HTERT RPE-1 (cell line): ENCODE results near the gene MS4A7.
"Not testable (repeated sequence)": the region's sequence is repeated elsewhere in the genome, so short reads cannot be mapped to it uniquely, and the experiment has no call there.

Experiments
- in situ Hi-C: fragments of 300-500 bp; cut with MboI; formaldehyde crosslinking; loops from 4 replicates; pipeline ENCODE4 v1.14.3; 2020; ENCODE audit warnings: low sequenced_read_pairs

Gene MS4A7, protein sequence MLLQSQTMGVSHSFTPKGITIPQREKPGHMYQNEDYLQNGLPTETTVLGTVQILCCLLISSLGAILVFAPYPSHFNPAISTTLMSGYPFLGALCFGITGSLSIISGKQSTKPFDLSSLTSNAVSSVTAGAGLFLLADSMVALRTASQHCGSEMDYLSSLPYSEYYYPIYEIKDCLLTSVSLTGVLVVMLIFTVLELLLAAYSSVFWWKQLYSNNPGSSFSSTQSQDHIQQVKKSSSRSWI

DNA sequence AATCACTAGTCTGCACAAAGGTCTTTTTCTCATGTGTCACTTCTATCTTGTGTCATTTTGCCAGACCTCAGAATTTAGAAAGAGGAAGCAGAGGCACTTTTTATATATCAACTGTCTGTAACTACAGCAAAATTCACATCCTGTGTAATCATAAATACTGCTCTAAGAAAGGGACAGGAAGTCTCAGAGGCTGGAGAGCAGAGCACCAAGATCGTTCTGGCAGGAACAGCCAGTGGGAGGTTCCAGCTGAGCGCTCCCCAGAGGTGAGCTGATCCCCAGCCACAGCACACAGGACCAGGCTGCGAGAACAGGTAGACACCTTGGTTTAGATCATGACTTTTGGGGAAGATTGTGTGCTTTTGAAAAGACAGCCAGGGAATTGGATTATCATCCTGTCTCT, at the start of gene MS4A7:
Gene MS4A7, plus strand, starts transcription at position 179 of the 400 bp plus-strand sequence. CDS start 4,610 bp downstream, outside the sequence.
- in situ Hi-C loops = no loop called here

DNA sequence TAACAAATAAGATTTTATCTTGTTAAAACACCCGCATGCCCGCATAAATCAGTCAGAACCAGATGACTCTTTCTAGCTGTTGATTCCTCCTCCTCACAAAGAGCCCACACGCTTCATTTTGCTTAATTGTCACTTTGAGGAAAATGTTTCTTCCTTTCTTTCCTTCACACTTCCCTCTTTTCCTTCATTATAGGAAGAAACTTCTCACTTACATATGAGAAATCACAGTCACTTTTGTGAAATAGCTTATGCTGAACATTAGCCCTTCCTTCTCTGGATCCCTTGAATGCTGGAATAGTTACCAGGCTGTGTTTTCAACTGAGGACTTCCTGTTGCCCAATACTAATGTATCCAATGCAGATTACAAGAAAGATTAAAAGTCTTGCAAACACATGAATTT, 45.5 kb upstream of the MS4A7 start:
- in situ Hi-C loops = no loop called here

DNA sequence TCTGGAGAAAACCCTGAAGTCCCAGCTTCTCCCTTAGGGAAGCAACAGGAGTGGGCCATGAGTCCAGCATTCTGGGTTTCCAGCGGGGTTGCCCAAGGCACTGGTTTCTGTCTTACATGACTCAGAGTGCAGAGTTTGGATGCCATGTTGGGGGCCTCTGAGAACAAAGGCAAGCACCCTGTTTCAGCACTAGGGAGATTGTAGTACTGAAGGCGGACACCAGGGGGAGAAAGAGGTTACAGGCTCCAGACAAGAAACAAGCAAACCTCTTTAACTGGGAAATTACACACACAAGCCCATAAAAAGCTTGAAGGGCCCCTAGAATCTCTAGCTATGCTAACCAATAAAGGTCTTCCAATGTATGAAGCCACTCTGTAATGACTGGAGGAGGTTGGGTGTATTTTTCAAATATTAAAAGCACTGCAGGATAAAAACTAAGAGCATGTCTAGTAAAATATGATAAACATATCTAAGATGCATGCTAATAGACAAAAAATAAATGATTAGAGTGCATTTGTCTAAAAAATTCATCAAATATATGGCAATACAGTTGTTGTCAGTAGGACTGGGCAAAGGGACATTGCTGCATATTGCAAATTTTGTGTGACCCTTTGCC, 44.2 kb upstream of the MS4A7 start:
- in situ Hi-C loops = no loop called here

DNA sequence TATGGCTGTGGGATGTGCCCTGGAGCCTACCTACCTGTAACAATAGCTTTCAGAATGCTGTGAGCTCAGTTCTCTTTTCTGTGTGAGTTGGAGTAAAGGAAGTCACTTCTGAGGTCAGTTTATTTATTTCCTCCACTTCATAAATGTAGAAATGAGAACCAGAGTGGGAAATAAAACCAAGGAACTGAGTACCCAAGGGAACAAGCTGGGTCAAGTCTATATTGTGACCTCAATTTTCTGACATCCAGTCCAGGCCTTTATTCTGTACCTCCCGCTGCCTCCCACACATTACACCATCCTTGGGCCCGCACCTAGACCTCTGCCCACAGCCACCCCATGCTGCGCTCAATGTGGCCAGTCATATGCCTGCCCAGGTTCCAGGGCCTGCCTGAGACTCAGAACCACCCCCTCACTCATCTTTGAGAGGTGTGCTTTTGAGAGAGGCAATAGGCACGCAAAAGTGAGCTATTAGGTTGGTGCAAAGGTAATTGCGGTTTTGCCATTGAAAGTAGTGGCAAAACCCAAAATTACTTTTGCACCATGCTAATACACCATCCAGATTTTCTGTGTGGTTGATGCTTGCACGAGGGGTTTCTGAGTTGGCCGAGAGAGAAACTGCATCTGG, 41.5 kb upstream of the MS4A7 start:
- in situ Hi-C loops = no loop called here

DNA sequence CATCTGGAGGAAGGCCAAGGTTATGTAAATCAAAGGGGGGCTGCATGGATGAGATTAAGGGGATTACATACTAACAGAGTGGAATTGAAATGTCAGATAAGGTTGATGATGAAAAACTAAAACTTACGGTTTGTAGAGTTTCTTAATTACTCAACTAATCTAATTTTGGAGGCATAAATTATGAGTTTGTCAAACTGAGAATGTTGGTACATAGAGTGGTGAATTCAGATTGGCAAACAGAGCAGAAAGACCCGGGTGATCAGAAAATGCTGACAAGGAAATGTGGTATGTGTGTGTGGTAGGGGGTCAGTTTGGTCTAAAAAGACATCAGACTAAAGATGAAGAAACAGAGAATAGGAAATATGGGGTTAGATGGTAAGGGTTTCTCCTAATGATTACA, 40.3 kb upstream of the MS4A7 start:
- in situ Hi-C loops = no loop called here

DNA sequence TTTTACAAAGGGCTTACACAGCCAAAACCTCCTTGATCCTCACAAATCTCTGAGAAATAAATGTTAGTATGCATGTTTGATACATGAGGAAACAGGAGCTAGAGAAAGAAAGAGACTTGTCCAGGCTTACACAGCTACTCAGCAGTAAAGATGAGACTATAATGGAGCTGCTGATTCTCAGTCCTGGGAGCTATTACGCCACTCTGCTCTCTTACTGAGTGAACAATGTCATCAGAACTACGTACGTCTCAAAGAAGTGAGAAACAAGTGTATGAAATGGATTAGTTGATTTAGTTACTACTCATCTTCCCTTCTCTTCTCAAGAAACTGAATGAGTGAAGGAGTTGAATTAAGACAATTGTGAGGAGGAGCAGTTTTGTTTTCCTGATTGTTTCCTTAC, 39.0 kb upstream of the MS4A7 start:
- in situ Hi-C loops = no loop called here

DNA sequence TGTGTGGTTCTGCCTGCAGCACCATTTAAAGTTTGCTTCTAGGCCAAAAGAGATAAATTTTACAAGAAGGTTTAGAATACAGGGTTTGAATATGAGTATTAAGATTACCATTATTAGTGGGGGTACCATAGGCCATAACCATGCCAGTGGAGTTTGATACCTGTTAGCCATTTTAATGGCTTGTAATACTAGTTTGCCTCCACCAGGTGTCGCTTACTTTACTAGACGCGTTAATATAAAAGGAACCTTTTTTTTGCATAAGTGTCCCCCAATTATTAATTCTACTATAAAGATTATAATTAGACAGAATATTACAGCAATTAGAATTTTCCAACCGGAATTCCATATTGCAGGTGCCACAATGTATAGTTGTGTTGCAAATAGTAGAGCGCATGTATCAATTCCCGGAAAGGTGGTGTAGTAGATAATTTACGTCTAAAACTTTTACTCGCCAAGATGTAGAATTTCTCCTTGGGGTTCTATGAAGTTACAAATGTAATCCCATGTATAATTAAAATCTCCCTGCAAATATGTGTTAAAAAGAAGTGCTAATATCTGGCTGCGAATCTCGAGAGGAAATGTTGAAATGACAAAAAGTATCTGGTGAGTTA, 35.1 kb upstream of the MS4A7 start:
- in situ Hi-C loops = no loop called here

DNA sequence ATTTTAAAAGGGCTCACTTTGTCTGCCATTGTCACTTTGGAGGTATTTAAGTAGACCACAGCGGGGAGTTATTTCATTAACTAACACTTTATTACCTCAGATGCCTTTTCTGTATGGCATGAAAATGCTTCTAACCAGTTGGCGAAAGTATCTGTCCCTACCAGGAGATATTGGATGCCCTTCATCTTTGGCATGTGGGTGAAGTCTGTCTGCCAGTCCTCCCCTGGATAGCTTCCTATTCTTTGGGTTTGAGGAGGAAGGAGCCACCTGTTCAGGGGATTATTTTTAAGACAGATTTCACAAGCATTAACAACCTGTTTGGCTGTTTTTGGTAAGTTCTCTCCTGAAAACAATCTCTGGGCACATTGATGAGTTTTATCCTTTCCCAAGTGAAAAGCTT, 34.2 kb upstream of the MS4A7 start:
- in situ Hi-C loops = no loop called here

DNA sequence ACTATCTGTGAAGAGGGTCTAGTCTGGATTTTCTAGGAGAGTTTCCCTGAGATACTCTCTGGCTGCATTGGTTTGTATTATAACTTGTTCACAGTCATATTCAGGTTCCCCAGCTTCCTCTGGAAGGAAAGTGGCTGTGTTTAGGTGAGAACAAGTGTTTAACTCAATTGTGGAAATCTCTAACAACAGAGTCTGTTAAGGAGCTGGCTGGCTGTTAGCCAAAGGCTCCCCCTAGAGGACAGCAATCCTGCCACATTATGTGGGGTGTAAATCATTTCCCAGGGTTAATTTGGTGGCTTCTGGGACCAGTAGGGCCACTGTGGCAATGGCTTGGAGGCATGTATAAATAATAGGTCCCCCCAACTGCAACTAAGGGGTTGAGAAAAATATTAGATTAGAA, 32.8 kb upstream of the MS4A7 start:
- in situ Hi-C loops = no loop called here

DNA sequence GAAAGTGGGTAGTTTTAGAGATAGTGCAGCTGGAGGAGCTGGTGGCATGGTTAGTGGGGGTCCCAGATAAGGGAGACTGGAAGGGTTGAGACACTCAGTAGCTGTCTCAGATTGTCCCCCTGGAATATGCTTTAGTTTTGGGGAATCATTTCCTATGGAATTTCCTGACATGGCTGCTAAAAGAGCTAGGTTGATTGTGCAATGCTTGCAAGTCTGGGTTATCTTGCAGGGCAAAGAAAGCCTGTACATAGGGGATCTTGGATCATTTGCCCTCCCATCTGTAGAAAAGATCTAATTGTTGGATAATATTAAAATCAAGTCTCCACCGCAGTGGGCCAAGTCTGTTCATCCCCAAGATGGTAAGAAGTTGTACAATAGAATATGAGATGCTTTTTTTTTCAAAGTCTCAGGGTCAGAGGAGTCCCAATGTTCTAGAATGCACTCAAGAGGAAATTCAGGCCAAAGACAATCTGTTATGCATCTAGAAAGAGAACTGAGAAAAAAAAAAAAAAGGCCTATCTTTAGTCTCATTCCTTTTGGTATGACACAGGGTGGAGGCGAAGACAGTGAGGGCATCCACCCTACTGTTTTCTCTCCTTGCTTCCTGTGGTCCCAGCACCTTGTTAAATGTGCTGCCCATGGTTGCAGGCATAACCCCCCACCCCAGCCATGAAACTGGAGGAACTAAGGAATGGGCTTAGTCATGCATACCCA, 31.1 kb upstream of the MS4A7 start:
- in situ Hi-C loops = no loop called here

DNA sequence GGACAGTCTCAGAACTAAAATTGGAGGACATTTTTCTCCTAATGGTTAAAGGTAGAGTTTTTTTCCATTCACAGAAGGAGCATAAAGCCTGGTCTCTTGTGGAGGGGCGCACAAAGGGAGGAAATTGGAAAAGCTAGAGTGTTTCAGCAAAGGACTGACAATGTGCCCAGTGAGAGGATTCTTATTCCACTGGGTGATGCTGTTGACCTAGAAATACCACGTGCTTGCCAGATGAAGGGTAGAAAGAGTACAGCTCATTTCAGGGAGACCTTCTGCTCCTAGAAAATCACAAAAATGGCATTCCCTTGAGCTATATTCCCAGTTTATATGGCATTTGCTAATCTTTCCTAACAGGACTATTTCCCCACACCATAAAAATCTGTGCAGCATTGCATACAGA, 30.2 kb upstream of the MS4A7 start:
- in situ Hi-C loops = no loop called here

DNA sequence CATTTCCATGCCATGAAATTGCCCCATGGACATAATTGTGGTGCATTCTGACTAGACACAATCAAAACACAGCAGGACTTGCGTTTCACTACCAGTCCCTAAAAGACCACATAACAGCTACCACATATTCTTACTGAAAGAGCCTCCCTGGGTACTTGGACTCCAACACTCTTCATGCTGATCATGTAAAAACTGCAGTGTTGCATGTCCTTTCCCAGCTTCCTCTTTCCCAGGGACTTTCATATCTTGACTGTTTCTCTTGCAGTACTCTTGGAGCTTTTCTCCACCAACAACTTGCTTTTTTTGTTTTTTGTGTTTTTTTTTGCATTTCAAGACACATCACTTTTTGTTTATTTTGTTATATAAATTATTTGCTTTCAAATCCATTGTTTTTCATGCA, 28.3 kb upstream of the MS4A7 start:
- in situ Hi-C loops = no loop called here

DNA sequence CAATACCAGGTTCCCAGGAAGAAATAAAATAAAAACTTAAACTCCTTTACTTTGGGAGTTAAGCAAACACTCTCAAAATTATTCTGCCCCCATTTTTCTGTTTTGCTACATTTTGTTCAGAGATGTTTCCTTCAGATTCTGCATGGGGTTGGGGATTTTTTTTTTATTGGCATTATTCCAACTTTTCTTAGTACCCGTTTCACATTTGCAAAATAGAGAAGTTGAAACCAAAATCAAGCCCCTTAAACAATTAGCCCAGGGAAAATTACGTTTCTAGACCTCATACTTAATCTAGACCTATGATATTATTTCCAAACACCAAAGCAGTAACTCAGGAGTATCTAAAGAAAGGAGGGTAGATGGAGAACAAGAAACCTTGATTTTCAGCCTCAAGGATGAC, 20.6 kb upstream of the MS4A7 start:
- in situ Hi-C loops = no loop called here

DNA sequence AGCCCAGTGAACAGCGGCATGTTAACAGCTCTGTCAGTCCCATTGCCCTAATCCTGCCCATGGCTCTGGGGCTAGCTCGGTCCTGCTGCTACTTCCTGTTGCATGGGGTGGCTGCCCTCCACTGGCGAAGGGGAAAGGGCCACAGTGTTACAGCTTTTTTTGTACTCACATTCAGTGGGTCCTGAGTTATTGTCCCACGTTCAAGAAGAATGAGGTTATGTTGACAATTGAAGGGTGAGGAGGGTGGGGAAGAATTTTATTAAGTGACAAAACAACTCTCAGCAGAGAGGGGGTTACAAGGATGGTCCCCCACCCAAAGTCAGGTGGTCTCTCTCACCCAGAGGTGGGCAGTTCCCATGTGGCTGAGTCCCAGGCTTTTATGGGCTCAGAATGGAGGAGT, 17.7 kb upstream of the MS4A7 start:
- in situ Hi-C loops = no loop called here

DNA sequence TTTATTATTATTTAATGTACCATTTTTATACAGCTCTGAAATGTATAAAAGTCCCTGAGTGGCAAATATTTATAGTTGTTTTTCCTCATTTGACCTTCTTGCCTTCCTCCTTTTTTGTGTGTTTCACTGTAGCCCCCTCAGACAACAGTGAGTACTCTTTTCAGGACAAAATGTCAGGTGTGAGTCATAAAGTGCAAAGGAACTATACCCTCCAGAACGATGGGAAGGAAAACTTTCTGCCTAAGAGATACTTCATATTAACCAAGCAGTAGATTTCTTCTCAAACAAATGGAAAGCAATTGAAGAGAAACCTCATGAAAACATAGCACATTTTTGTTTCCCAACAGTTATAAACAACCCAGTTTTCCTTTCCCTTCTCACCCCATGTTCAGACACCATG, 16.1 kb upstream of the MS4A7 start:
- in situ Hi-C loops = no loop called here

DNA sequence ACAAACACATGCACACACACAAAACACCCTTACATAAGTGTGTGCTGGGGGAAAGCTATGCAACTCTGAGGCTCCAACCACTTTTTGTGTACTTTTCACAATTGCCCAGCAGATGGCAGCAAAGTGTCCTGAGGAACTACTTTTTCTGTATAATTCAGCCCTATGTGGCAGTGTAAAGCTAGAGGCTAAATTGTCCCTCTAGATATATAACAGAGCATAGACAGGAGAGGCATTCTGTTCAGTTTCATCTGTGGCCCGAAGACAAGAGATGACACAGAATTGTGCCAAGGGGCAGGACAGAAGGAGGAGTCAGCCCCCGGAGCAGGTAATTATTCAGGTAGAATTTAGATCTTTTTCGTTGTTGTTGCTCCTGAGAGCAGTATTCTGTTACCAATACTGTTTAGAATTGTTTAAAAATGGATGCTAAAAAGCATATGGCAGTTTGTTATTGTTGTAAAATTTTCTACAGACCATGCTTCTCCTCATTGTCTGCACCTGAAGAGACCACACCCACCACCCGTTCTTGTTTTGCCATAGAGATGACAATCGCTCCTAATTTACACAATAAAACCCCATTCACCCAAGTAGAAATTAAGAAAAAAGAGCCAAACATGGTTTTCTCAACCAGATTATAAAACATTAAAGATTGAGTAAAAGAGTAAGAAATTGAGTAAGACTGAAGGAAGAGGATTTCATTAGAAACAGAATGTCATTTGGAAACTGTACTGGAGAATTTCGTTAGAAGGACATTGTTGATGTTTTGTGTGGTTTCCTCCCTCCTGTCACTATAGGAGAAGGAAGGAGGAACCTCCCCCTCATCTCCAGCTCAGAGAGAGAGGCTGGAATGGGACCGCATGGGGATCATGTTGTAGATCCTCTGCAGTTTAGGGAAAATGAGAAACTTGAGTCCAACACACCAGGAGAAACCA, 14.5 kb upstream of the MS4A7 start:
- in situ Hi-C loops = no loop called here

DNA sequence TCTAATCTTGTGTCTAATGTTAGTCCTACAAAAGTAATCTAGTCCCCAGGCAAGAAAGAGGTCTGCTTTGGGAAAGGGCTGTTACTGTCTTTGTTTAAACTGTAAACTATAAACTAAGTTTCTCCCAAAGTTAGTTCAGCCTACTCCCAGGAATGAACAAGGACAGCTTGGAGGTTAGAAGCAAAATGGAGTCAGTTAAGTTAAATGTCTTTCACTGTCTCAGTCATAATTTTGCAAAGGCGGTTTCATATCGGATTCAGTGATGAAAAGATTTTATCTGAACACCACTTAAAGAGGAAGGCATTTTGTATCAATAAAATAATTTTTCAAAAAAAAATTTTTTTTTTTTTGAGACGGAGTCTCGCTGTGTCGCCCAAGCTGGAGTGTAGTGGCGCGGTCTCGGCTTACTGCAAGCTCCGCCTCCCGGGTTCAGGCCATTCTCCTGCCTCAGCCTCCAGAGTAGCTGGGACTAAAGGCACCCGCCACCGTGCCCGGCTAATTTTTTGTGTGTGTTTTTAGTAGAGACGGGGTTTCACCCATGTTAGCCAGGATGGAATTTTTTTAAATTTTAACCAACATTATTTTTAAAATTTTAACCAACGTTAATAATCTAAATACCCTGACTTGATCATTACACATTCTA, 11.9 kb upstream of the MS4A7 start:
- in situ Hi-C loops = not testable (repeated sequence)

DNA sequence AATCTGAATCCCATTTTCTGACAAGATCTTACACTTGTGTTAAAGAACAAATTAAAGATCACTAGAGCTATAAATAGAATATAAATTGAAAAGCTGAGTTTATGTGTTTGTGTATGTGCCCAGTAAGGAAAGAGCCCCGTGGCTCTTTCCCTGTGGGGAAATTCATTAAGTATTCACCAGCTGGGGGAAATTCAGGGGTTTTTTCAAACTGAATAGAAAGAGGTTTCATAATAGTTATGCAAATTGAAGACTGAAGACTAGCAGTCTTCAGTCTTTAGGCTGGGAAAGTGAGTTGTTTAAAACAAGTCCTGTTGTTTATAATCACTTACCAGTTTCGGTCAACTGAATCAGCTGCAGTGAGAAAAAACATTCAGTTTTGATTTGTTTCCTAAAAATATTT, 11.3 kb upstream of the MS4A7 start:
- in situ Hi-C loops = no loop called here

DNA sequence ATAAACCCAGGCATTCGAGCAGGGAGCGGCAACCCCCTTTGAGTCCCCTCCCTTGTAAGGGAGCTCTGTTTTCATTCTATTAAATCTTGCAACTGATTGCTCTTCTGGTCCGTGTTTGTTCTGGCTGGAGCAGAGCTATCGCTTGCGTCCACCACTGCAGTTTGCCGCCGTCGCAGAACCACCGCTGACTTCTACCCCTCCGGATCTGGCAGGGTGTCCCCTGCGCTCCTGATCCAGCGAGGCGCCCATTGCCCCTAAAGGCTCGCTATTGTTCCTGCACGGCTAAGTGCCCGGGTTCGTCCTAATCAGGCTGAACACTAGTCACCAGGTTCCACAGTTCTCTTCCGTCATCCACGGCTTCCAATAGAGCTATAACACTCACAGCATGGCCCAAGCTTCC, 10.4 kb upstream of the MS4A7 start:
- in situ Hi-C loops = no loop called here

DNA sequence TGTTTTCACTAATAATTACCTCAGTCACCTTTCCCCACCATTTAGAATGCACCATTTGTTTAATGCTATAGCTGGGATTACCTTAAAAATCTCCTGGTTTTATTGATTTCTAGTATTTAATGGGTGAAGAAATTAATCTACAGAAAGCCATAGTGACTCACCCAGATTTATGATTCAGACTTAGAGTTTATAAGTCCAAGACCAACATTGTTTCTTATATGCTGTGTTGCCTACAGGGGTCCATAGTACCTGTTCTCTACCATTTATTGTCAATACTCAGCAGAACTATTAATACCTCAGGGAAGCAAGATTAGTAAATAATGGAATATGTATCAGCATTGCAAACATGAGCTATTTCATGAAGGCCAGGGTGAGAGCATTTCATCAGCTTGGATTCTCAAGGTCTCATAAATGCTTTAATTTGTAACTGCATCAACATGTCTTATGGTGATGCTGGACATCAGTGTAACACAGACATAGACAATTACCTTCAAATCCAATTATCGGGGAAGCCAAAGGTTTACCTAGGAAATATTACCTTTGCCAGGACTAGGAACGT, 8.0 kb upstream of the MS4A7 start:
- in situ Hi-C loops = no loop called here
